H1 (cell line): ENCODE results near the gene TRIM59.

Source experiments
- GABPA ChIP-seq: IDR thresholded peaks from 2 replicates; pipeline ENCODE4 v1.6.1; 2011; ENCODE audit warnings: mild to moderate bottlenecking, low read length, moderate library complexity, borderline replicate concordance; ENCODE audit not compliant: insufficient read depth
- POLR2A ChIP-seq, 2 experiments: IDR thresholded peaks; 1 replicate in 1 of 2; 2 replicates in 1 of 2; pipeline ENCODE4 v1.6.1; 2011; ENCODE audit warnings: low read depth in 2 of 2, low read length in 2 of 2, mild to moderate bottlenecking in 2 of 2; ENCODE audit errors: control extremely low read depth in 1 of 2
- POLR2AphosphoS5 ChIP-seq: IDR thresholded peaks from 2 replicates; pipeline ENCODE4 v1.6.1; 2011; ENCODE audit warnings: low read depth, low read length
- TAF1 ChIP-seq: IDR thresholded peaks from 2 replicates; pipeline ENCODE4 v1.6.1; 2011; ENCODE audit warnings: mild to moderate bottlenecking, low read depth, low read length
- TF ChIP-seq, protein P1 (sequence below), 3 experiments: IDR thresholded peaks; 1 replicate in 2 of 3; 2 replicates in 1 of 3; pipeline versions ENCODE4 v1.5.1 to v1.6.1; 2011; ENCODE audit warnings: low read length in 3 of 3, mild to moderate bottlenecking in 3 of 3, inconsistent platforms in 2 of 3, low read depth in 1 of 3, moderate library complexity in 1 of 3; ENCODE audit not compliant: insufficient read depth in 1 of 3; ENCODE audit errors: control extremely low read depth in 1 of 3
- TF ChIP-seq, protein P2 (sequence below): IDR thresholded peaks from 2 replicates; pipeline ENCODE4 v1.6.1; 2011; ENCODE audit warnings: low read depth, mild to moderate bottlenecking, low read length; ENCODE audit not compliant: insufficient read depth
- TF ChIP-seq, protein P3 (sequence below): IDR thresholded peaks from 2 replicates; pipeline ENCODE4 v1.6.1; 2012; ENCODE audit warnings: low read length, inconsistent platforms

GRCh38 chr3:160401291-160402095, 48.1 kb downstream of the TRIM59 start:
- TF ChIP-seq, protein P1, sequence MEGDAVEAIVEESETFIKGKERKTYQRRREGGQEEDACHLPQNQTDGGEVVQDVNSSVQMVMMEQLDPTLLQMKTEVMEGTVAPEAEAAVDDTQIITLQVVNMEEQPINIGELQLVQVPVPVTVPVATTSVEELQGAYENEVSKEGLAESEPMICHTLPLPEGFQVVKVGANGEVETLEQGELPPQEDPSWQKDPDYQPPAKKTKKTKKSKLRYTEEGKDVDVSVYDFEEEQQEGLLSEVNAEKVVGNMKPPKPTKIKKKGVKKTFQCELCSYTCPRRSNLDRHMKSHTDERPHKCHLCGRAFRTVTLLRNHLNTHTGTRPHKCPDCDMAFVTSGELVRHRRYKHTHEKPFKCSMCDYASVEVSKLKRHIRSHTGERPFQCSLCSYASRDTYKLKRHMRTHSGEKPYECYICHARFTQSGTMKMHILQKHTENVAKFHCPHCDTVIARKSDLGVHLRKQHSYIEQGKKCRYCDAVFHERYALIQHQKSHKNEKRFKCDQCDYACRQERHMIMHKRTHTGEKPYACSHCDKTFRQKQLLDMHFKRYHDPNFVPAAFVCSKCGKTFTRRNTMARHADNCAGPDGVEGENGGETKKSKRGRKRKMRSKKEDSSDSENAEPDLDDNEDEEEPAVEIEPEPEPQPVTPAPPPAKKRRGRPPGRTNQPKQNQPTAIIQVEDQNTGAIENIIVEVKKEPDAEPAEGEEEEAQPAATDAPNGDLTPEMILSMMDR (IDR thresholded peaks at IDR 0.05; ENCODE audit: control extremely low read depth in 1 of 3, insufficient read depth in 1 of 3, low read depth in 1 of 3, low read length in 3 of 3): no peak
- TF ChIP-seq POLR2AphosphoS5 (no peak), GABPA (no peak), TAF1 (no peak), POLR2A (IDR thresholded peaks at IDR 0.05; ENCODE audit: control extremely low read depth in 1 of 2, low read depth in 2 of 2, low read length in 2 of 2) (no peak)
- TF ChIP-seq, protein P2, sequence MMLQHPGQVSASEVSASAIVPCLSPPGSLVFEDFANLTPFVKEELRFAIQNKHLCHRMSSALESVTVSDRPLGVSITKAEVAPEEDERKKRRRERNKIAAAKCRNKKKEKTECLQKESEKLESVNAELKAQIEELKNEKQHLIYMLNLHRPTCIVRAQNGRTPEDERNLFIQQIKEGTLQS: no peak
- TF ChIP-seq, protein P3, sequence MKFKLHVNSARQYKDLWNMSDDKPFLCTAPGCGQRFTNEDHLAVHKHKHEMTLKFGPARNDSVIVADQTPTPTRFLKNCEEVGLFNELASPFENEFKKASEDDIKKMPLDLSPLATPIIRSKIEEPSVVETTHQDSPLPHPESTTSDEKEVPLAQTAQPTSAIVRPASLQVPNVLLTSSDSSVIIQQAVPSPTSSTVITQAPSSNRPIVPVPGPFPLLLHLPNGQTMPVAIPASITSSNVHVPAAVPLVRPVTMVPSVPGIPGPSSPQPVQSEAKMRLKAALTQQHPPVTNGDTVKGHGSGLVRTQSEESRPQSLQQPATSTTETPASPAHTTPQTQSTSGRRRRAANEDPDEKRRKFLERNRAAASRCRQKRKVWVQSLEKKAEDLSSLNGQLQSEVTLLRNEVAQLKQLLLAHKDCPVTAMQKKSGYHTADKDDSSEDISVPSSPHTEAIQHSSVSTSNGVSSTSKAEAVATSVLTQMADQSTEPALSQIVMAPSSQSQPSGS: no peak
